ENCODE data around the gene TMEM175. TPM values are rescaled to one million over a fixed set of nuclear protein-coding genes. Genes with fewer than 3 reads are reported as not detected.

TMEM175 gene
- total RNA-seq, 1 experiment from 2014 or later = 18.5 TPM

DNA sequence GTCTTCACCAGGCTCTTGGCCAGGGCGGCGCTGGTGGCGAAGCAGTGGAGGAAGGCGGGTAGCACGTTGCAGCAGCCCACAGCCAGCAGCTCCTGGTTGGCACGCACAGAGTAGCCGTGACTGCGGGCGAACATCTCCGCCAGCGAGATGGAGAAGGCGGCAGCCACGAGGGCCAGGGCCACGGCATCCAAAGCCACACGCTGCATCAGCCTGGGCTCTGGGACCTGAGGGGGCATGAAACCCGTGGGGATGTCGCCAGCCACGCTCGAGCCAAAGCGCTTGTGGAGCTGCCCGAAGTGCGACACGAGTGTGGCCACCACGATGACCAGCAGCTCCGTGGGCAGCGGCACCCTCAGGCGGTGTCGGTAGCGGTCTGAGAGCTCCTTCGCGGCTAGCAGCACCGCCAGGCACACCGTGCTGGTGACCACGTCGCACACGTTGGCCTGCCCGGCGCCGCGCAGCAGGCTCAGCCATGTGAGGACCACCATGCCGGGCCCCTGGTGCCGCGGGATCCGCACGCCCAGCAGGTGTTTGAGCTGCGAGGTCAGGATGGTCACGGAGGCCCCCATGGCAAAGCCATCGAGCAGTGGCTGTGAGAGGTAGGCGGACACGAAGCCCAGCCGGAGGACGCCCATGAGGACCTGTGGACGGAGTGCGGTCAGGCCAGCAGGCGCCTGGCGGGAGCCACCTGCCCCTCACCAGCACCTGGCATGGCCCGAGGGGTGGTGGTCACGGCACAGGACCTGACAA lies 57.6 kb downstream of the TMEM175 start:
- ChIA-PET POLR2A (ENCODE audit: unreplicated experiment) (no interaction called here), CTCF (no interaction called here)
- intact Hi-C loops (cut with micrococcal nuclease) = no loop called here
- DNase-seq (no peak), ATAC-seq (no peak)
- Histone ChIP-seq H3K79me2 (ENCODE audit: low read length) (peaks cover 5% of the 10 kb centered on the region; the same call in 1 of the 2 replicates), H3K4me3 (ENCODE audit: low read length) (no peak overlapping the region), H3K4me2 (ENCODE audit: low read length) (no peak overlapping the region), H3K27me3 (ENCODE audit: low read length) (no peaks in the 10 kb centered on the region), H3K27ac (ENCODE audit: low read length) (no peak overlapping the region), H3K4me1 (ENCODE audit: insufficient read depth, low read length) (peaks cover 35% of the 10 kb centered on the region), H3K36me3 (ENCODE audit: low read depth, low read length) (no peaks in the 10 kb centered on the region), H3K9me2 (replicated peaks; ENCODE audit: low read length) (no peaks in the 10 kb centered on the region), H3K9me3 (ENCODE audit: low read length) (no peaks in the 10 kb centered on the region), H4K20me1 (ENCODE audit: low read length) (no peaks in the 10 kb centered on the region), H3F3A (ENCODE audit: low read length, unreplicated experiment) (no peaks in the 10 kb centered on the region), H2AFZ (ENCODE audit: low read length) (no peak overlapping the region), H3K9ac (ENCODE audit: low read length) (no peak overlapping the region)
- no TSS peak for BruUV-seq (replicated peaks)
- TF ChIP-seq EZH2 (IDR thresholded peaks at IDR 0.05; ENCODE audit: low read length, unreplicated experiment) (no peak), EZH2phosphoT487 (IDR thresholded peaks at IDR 0.05; ENCODE audit: borderline replicate concordance, low read length) (no peak)
- TF ChIP-seq, protein P1, sequence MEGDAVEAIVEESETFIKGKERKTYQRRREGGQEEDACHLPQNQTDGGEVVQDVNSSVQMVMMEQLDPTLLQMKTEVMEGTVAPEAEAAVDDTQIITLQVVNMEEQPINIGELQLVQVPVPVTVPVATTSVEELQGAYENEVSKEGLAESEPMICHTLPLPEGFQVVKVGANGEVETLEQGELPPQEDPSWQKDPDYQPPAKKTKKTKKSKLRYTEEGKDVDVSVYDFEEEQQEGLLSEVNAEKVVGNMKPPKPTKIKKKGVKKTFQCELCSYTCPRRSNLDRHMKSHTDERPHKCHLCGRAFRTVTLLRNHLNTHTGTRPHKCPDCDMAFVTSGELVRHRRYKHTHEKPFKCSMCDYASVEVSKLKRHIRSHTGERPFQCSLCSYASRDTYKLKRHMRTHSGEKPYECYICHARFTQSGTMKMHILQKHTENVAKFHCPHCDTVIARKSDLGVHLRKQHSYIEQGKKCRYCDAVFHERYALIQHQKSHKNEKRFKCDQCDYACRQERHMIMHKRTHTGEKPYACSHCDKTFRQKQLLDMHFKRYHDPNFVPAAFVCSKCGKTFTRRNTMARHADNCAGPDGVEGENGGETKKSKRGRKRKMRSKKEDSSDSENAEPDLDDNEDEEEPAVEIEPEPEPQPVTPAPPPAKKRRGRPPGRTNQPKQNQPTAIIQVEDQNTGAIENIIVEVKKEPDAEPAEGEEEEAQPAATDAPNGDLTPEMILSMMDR (conservative IDR thresholded peaks at IDR 0.05; ENCODE audit: low read depth, low read length) = no peak

DNA sequence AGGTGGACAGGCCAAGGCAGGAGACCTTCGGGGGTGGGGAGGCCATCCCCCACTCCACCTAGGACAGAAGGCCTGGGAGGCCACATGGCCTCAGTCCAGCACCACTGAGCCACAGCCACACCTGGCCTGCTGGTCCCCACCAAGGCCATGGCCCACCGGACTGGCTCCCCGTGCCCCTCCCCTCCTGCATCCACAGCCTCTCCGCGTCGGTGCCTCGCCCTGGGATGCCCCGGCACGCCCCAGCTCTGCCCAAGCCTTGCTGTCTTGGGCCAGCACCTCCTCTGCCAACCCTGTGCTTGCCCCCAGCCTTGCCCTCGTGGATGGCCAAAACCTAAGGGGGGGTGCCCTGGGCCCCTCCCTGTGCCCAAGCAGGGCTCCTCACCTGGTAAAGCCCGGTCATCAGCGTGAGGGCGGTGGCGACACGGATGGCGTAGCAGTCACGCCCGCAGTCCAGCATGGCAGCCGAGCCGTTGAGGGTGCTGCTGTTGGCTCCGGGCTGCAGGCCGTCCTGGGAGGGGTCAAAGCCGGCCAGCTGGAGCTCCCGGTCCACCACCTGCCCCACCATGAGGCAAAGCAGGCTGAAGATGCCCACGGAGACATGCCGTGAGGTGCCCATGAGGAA lies 58.6 kb downstream of the TMEM175 start:
- H2AFZ ChIP-seq (ENCODE audit: low read length) = no peak overlapping the region
- no peaks in the 10 kb centered on the region for H3K9me3 ChIP-seq (ENCODE audit: low read length)
- no peak for ATAC-seq
- no peaks in the 10 kb centered on the region for H3F3A ChIP-seq (ENCODE audit: low read length, unreplicated experiment)
- DNase-seq = no peak
- no peaks in the 10 kb centered on the region for H4K20me1 ChIP-seq (ENCODE audit: low read length)
- TF ChIP-seq EZH2 (IDR thresholded peaks at IDR 0.05; ENCODE audit: low read length, unreplicated experiment) = no peak
- no peak for TF ChIP-seq EZH2phosphoT487 (IDR thresholded peaks at IDR 0.05; ENCODE audit: borderline replicate concordance, low read length)
- ChIA-PET POLR2A (ENCODE audit: unreplicated experiment) (no interaction called here), CTCF (no interaction called here)
- intact Hi-C loops (cut with micrococcal nuclease) = no loop called here
- no peak overlapping the region for H3K9ac ChIP-seq (ENCODE audit: low read length)
- peaks cover 5% of the 10 kb centered on the region; the same call in 1 of the 2 replicates for H3K79me2 ChIP-seq (ENCODE audit: low read length)
- H3K9me2 ChIP-seq (replicated peaks; ENCODE audit: low read length) = no peaks in the 10 kb centered on the region
- no peaks in the 10 kb centered on the region for H3K36me3 ChIP-seq (ENCODE audit: low read depth, low read length)
- no TSS peak for BruUV-seq (replicated peaks)
- no peak overlapping the region for H3K27ac ChIP-seq (ENCODE audit: low read length)
- H3K4me3 ChIP-seq (ENCODE audit: low read length) = no peak overlapping the region
- no peak overlapping the region for H3K4me2 ChIP-seq (ENCODE audit: low read length)
- peaks cover 27% of the 10 kb centered on the region for H3K4me1 ChIP-seq (ENCODE audit: insufficient read depth, low read length)
- H3K27me3 ChIP-seq (ENCODE audit: low read length) = no peaks in the 10 kb centered on the region

DNA sequence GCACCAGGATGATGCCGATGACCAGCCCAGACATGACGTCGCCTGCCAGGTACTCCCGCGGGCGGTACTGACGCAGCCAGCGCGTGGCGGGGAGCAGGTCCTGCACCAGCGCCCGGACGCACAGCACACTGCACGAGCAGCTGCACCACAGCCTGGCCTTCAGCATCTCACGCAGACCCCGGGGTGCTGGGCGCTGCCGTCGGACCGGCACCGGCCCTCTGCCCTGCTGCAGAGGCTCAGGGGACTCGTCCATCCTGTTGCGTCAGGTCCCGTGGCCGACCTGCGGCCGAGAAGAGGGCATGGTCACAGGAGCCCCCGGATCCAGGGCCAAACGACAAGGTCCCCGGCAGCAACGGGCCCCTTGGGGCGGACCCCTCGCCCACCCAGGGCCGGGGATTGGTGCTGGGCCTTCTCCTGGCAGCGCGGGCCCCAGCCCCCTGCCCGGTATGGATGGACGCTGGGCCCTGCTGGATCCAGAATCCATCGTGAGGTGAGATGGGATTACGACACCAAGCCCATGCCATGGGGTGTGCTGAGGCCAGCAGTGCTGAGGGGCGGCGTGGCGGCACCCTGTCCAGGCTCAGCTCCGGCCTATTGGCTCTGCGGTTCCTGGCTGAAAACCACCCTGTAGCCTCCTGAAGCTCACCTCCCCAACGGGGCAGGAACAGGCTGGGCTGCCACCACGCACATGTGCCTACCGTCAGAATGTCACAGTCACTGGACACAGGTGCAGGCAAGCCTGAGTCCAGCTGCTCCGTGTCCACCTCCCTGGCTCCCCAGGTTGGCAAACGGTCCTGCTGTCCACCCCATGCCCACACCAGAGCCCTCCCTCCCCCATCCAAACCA lies 59.4 kb downstream of the TMEM175 start:
- H3K4me1 ChIP-seq (ENCODE audit: insufficient read depth, low read length) = peaks cover 22% of the 10 kb centered on the region
- ATAC-seq = no peak
- H3K4me2 ChIP-seq (ENCODE audit: low read length) = no peak overlapping the region; the same call in 1 of the 2 replicates
- H2AFZ ChIP-seq (ENCODE audit: low read length) = no peak overlapping the region
- no peak for DNase-seq
- no TSS peak for BruUV-seq (replicated peaks)
- no peaks in the 10 kb centered on the region for H3K9me2 ChIP-seq (replicated peaks; ENCODE audit: low read length)
- H3K9ac ChIP-seq (ENCODE audit: low read length) = no peak overlapping the region
- peaks cover 5% of the 10 kb centered on the region; the same call in 1 of the 2 replicates for H3K79me2 ChIP-seq (ENCODE audit: low read length)
- intact Hi-C loops (cut with micrococcal nuclease) = no loop called here
- TF ChIP-seq, protein P1 (conservative IDR thresholded peaks at IDR 0.05; ENCODE audit: low read depth, low read length) = no peak
- TF ChIP-seq EZH2phosphoT487 (IDR thresholded peaks at IDR 0.05; ENCODE audit: borderline replicate concordance, low read length) (no peak), EZH2 (IDR thresholded peaks at IDR 0.05; ENCODE audit: low read length, unreplicated experiment) (no peak)
- ChIA-PET POLR2A (ENCODE audit: unreplicated experiment) (no interaction called here), CTCF (no interaction called here)
- H3K4me3 ChIP-seq (ENCODE audit: low read length) = no peak overlapping the region
- H3F3A ChIP-seq (ENCODE audit: low read length, unreplicated experiment) = no peaks in the 10 kb centered on the region
- H3K9me3 ChIP-seq (ENCODE audit: low read length) = no peaks in the 10 kb centered on the region
- no peaks in the 10 kb centered on the region for H3K27me3 ChIP-seq (ENCODE audit: low read length)
- no peaks in the 10 kb centered on the region for H3K36me3 ChIP-seq (ENCODE audit: low read depth, low read length)
- H3K27ac ChIP-seq (ENCODE audit: low read length) = no peak overlapping the region
- no peaks in the 10 kb centered on the region for H4K20me1 ChIP-seq (ENCODE audit: low read length)

Measured in PC-3 (cell line).